Dermis microvascular lymphatic vessel endothelial cell (primary cell): ENCODE measurements around the gene ADAMTS9. TPM values are rescaled to one million over a fixed set of nuclear protein-coding genes. Genes with fewer than 3 reads are reported as not detected.

Source experiments
- DNase-seq, 2 donors: peaks; one replicate each; pipeline versions ENCODE4 v3.0.0 to v3.0.0-alpha.2; 2010; ENCODE audit warnings: low read depth in 2 of 2
- total RNA-seq: library from RNA; depleted of rRNA; stranded (reverse); fragments of >200 nt; gene quantifications from 2 replicates; pipeline ENCODE4 v1.2.1, GENCODE V29; 2014

ADAMTS9 gene
- total RNA-seq, 1 donor from 2014 or later: 33.4 TPM

DNA sequence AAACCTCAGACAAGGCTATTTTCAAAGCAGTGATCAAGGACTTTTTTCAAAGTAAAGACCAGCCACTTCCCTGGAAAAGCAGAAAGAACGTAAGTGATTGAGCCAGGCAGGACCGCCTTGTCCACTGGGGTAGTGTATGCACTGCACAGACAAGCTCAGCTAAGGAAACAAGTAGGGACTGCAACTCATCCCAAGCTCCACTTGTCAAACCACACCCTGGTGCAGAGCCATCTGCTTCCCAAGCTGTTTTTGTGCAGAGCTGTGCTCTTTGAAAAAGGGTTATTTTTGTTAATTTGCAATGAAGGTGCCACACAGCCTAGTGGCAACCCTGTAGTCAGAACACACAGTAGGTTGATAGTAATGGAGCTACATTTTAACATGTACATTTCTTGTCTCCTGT lies 193.3 kb downstream of the ADAMTS9 start:
- DNase-seq: no peak

DNA sequence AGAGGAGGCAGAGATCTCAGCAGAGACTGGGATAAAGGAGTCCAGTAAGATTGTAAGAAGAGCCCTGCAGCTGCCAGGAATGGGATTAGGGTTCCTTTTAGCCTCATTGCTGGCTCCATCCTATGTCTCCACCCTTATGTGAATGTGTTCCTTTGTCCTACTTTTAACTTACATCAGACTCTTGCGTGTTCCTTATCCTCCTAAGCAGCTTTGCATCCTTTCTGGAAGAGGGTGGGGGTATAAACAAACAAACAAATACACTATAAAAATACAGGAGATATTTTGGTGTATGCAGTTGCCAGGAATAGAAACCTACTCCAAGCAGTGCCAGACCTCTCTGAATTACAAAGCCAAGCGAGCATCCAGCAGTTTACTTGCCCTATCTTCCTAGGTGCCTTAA lies 194.7 kb downstream of the ADAMTS9 start:
- no peak for DNase-seq

DNA sequence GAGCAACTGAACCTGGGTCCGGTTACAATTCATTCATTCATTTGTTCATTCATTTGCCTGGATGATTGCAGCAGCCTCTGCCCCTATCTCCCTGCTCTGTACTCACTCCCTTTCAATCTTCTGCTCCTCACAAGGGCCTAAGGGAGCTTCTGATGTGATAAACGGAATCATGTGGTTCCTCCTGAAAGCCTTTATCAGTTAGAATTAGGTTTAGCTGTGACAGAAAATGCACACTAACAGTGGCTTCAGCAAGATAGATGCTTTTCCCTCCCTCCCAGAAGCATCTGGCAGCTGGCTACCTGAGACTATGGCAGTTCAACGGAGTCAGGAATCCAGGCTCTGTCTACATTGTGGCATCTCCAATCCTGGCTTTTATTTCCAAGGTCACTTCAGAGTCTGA lies 196.0 kb downstream of the ADAMTS9 start:
- DNase-seq: no peak

DNA sequence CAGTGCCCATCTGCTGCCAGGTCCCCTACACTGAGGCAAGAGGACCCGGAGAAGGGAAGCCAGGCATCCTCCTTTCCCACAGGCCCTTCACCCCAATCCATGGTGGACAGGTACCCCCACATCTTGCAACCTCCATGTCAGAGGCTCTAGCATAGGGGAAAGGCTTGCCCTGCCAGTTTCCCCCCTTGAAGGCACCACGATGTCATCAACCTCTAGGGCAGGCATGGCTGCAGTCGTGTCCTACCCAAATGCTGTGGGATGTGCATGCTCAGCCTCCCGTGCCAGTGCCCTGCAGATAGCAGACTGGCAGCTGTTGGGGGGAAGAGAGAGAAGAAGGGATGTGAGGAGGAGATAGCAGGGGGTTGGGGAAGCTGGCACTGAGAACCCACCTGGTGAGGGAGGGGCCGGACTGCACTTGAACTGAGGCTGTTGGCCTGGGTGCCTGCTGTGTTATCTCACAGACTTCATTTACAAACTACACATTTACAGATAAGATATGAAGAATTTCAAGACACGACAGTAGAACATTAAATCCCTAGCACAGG lies 197.5 kb downstream of the ADAMTS9 start:
- DNase-seq: no peak

DNA sequence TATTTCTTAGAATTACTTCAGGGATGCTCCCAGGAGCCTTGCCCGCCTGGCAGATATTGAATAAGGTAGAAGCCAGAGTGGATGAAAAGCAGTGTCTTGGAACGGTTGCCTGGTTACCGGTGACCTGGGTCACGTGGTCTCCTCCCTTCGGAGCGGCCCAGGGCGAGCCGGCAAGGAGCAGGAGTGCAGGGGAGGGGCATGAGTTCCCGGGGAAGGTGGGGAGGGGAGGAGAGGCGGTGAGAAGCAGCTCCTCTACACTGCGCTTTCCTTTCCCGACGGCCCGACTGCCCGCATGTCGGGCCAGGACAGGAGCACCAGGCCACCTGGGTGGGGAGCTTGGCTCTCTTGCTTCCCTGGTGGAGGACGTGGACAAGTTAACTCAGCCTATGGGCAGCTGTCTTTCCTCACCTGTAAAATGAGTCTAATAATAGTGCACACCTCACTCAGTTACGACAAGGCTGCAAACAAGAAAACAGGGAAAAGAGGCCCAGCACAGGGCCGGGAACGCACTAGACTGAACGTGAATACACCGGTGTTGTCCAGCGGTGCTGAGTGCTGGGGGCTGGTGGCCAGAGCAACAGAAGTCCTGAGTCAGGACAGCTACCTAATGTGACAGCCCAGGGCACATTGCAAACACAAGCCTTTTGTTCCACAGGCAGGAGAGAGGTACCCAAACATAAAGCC lies 198.3 kb downstream of the ADAMTS9 start:
- DNase-seq: no peak

DNA sequence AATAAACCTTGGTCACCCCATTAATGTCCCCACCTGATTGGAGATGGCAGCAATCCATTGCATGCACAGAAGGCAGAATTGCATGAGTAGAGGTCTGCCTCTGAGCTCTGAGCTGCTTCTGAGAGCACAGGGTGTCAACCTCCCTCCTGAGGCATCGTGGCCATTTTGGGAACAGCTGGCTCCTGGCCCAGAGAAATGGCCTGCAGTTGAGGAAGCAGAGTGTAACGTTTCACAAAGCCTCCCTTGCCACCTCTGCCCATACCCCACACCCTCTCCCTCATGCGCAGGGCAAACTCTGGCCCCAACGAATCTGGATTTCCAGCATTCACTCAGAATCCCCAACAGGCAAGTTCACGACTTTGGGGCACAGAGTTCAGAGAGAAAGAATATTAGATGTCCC lies 198.9 kb downstream of the ADAMTS9 start:
- no peak for DNase-seq

DNA sequence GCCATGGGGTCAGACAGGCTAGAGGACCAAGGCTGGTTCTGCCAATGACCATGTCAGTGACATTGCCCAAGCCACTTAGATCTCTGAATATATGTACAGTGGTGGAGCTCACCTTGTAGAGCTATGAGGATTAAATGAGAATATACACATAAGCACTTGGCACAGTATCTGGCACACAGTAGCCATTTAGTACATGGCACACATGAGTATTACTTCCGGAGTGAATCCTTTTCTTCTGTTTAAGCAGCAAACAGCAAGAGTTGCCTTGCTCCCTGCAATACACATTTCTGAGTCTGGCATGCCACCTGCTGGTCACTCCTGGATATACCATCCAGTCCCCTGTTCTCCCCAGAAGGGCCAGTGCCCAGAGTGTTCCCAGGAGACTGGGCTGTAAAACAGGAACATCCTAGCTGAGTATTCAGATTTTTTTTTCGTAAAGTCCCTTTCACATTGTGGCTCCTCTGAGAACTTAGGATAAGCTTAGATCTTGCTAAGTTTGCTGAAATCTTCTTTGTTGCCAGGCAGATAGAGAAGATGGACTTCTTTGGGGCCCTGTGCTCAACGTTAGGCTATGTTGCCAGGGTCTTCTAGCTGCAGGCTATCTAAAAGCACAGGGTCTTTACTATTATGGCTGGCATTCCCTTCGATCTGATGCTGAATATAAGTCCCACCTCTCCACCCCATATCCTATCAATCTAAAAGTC lies 203.4 kb downstream of the ADAMTS9 start:
- peak; percentile 68 to 73 for DNase-seq

DNA sequence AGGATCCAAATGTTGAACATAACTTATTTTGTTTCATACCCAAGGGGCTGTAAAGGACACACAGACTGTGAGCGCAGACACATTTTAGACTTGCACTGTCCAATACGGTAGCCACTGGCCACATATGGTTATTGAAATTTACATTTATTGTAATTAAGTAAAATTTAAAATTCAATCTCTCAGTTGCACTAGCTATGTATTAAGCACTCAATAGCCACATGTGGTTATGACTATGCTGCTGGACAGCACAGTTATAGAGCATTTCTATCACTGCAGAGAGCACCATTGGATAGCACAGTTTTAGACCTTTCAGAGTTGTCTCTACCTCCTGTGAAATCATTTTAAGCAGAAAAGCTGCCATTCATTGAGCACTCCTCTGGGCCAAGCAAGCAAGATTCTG lies 204.3 kb downstream of the ADAMTS9 start:
- DNase-seq: no peak

DNA sequence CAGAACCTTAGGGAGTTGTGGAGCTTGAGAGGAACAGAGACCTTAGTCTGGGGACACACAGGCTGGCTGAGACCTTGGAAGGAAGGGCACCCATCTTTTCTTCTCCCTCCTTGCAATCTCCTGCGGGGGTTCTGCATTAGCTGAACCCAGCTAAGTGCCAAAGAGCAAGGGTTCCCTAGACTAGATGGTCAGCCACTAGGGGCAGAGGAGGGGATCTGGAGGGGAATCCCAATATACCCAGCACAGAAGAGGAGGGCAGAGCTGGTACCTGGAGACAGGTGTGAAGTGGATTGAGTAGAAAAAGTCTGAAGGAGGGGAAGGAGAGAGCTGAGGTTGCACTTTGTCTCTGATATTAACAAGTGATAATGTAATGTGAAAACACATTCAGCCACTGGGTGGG lies 212.8 kb downstream of the ADAMTS9 start:
- DNase-seq: no peak

DNA sequence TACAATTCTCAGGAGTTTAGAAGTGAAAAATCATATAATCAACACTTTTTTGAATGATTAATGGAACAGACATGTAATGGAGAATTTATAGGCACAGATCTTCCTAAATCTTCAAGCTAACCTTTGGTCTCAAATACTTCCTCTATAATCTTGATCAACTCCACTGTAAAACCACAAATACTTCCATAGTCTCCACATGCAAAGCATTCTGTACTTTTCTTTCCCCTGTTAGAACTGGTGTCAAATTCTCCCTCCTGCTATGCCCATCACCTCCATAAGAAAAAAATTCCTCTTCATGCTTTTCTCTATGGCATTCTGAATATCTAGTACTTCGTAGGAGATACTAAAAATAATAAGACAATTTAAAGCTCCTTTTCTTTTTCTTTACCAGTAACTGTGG lies 214.3 kb downstream of the ADAMTS9 start:
- DNase-seq: no peak

DNA sequence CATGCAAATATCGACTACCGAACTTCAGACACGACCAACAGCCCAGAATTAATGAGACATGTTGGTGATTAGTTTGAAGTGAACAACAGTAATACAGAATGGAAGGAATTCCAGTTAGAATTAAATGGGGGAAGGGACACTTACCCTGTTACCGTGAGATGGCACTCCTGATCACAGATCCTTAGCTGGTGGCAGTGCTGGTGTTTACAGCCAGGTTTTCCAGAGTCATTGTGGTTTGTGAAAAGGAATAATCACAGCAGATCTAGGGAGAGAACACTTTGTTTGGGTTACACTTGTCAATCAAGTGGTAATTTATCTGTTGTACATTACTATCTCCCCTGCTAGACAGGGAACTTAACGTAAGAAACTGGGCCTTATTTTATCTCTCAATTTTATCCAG lies 217.4 kb downstream of the ADAMTS9 start:
- no peak for DNase-seq

DNA sequence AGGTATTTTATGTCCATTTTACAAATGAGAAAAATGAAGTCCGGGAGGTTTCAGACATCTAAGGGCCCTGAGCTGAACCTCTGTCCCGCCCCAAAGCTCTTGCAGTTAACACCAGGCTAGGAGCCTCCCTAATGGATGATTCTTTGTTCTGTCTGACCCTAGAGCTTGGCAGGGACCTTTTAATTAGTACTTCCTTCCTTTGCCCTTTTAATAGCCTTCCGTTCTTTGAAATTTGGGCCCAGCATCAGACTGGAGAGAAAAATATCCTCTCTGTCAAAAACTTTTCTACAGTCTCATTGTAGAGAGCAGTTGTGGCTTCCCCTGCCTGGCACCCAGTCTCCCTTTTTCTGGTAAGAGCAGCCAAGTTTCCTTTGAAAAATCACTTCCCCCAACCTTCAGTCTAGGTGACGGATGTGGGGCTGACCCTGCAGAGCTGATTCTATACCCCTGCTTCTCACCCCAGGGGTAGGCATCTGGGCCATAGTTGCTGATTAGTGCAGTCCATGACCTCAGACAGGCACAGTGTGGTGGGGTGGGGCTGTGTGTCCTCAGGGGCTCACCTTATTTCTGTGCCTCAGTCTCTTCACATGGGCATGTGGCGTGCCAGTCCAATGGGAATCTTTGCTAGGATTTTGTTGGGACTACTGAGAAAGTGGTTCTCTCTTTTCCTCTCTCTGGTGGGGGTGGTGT lies 220.4 kb downstream of the ADAMTS9 start:
- DNase-seq: no peak
